ENCODE data around the gene ZNF385C.
"Not testable (repeated sequence)": the region's sequence is repeated elsewhere in the genome, so short reads cannot be mapped to it uniquely, and the experiment has no call there.

- not testable (repeated sequence) for TF ChIP-seq CTCF (IDR thresholded peaks at IDR 0.05); ATF1 (CRISPR knock-in tag; IDR thresholded peaks at IDR 0.05); JUN (CRISPR knock-in tag; IDR thresholded peaks at IDR 0.05); NR2C2 (CRISPR knock-in tag; IDR thresholded peaks at IDR 0.05); GABPB1 (CRISPR knock-in tag; IDR thresholded peaks at IDR 0.05); TP53 (CRISPR knock-in tag; IDR thresholded peaks at IDR 0.05); CREB1 (CRISPR knock-in tag; IDR thresholded peaks at IDR 0.05); FOXJ3 (CRISPR knock-in tag; IDR thresholded peaks at IDR 0.05; ENCODE audit: borderline replicate concordance)
- TF ChIP-seq, protein P1, sequence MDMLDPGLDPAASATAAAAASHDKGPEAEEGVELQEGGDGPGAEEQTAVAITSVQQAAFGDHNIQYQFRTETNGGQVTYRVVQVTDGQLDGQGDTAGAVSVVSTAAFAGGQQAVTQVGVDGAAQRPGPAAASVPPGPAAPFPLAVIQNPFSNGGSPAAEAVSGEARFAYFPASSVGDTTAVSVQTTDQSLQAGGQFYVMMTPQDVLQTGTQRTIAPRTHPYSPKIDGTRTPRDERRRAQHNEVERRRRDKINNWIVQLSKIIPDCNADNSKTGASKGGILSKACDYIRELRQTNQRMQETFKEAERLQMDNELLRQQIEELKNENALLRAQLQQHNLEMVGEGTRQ (CRISPR knock-in tag; IDR thresholded peaks at IDR 0.05) = not testable (repeated sequence)
- TF ChIP-seq, protein P2, sequence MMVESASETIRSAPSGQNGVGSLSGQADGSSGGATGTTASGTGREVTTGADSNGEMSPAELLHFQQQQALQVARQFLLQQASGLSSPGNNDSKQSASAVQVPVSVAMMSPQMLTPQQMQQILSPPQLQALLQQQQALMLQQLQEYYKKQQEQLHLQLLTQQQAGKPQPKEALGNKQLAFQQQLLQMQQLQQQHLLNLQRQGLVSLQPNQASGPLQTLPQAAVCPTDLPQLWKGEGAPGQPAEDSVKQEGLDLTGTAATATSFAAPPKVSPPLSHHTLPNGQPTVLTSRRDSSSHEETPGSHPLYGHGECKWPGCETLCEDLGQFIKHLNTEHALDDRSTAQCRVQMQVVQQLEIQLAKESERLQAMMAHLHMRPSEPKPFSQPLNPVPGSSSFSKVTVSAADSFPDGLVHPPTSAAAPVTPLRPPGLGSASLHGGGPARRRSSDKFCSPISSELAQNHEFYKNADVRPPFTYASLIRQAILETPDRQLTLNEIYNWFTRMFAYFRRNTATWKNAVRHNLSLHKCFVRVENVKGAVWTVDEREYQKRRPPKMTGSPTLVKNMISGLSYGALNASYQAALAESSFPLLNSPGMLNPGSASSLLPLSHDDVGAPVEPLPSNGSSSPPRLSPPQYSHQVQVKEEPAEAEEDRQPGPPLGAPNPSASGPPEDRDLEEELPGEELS (CRISPR knock-in tag; IDR thresholded peaks at IDR 0.05) = not testable (repeated sequence)
Measured at GRCh38 chr17:42012363-42012762, 85.9 kb downstream of the ZNF385C start.
